Caco-2 (cell line): ENCODE measurements around the gene NTSR2. TPM values are rescaled to one million over a fixed set of nuclear protein-coding genes. Genes with fewer than 3 reads are reported as not detected.
A peak's percentile ranks its signal among the peaks of the same experiment; 100 is the strongest.

Experiments used
- BruUV-seq: library from RNA; stranded (reverse); fragments of 400-500 nt; replicated peaks from 2 replicates; lab custom pipeline; 2021; lab: Mats Ljungman, UMichigan
- CTCF ChIA-PET: fragments of 300-600 bp; sonication (Branson Sonifier 250); formaldehyde crosslinking; loops from one replicate; lab custom pipeline; 2022; ENCODE audit warnings: antibody characterized with exemption; lab: Charles Lee
- POLR2A ChIA-PET: fragments of 300-600 bp; sonication (Branson Sonifier 250); formaldehyde crosslinking; loops from one replicate; lab custom pipeline; 2022; ENCODE audit warnings: antibody characterized with exemption; lab: Charles Lee
- DNase-seq, 2 experiments: peaks; one replicate each; pipeline versions ENCODE4 v3.0.0 to v3.0.0-alpha.2; 2020 to 2022
- H3K27me3 ChIP-seq: replicated peaks from 2 replicates; pipeline ENCODE4 v1.6.0; 2011; ENCODE audit warnings: low read length; ENCODE audit not compliant: control insufficient read depth, insufficient read depth
- H3K36me3 ChIP-seq: 2 replicates; pipeline ENCODE4 v1.5.1; 2011; ENCODE audit warnings: low read length; ENCODE audit not compliant: control insufficient read depth, insufficient read depth
- H3K4me1 ChIP-seq: fragments of 250-450 bp; sonication (Bioruptor Pico); 2 replicates; pipeline ENCODE4 v1.5.1; 2020; ENCODE audit warnings: mild to moderate bottlenecking
- H3K4me3 ChIP-seq: 2 replicates; pipeline ENCODE4 v1.5.1; 2011; ENCODE audit warnings: low read depth, mild to moderate bottlenecking, control low read depth, low read length
- H3K9me3 ChIP-seq: fragments of 250-450 bp; sonication (Bioruptor Pico); 2 replicates; pipeline ENCODE4 v1.5.1; 2020; ENCODE audit warnings: mild to moderate bottlenecking, moderate library complexity
- H3K27ac Mint-ChIP-seq: one replicate; pipeline ENCODE4 v1.8.0; 2022; ENCODE audit warnings: mixed read lengths; ENCODE audit not compliant: unreplicated experiment
- H3K27me3 Mint-ChIP-seq: one replicate; pipeline ENCODE4 v1.8.0; 2022; ENCODE audit warnings: mixed read lengths; ENCODE audit not compliant: insufficient read depth, unreplicated experiment
- H3K36me3 Mint-ChIP-seq: one replicate; pipeline ENCODE4 v1.8.0; 2022; ENCODE audit warnings: mild to moderate bottlenecking, mixed read lengths; ENCODE audit not compliant: insufficient read depth, unreplicated experiment
- H3K4me1 Mint-ChIP-seq: one replicate; pipeline ENCODE4 v1.8.0; 2022; ENCODE audit warnings: low read depth, mixed read lengths; ENCODE audit not compliant: unreplicated experiment
- H3K4me3 Mint-ChIP-seq: one replicate; pipeline ENCODE4 v1.8.0; 2022; ENCODE audit warnings: mild to moderate bottlenecking, moderate library complexity, mixed read lengths; ENCODE audit not compliant: unreplicated experiment
- H3K9me3 Mint-ChIP-seq: one replicate; pipeline ENCODE4 v1.8.0; 2022; ENCODE audit warnings: mixed read lengths; ENCODE audit not compliant: unreplicated experiment
- intact Hi-C: fragments of 100-400 bp; cut with micrococcal nuclease; formaldehyde crosslinking; loops from one replicate; pipeline ENCODE4 v1.10.0; 2022; ENCODE audit not compliant: unreplicated experiment
- total RNA-seq: library from RNA; stranded (reverse); gene quantifications from 2 replicates; pipeline ENCODE4 v1.2.3, GENCODE V29; 2022
- TF ChIP-seq, protein P1 (sequence below), 2 experiments: fragments of 200-600 bp in 1 of 2; IDR thresholded peaks; 1 replicate in 1 of 2; 2 replicates in 1 of 2; pipeline versions ENCODE4 v1.5.1 to v1.8.0; 2011 to 2022; ENCODE audit warnings: antibody characterized with exemption in 1 of 2, control low read depth in 1 of 2, inconsistent platforms in 1 of 2, low read depth in 1 of 2, low read length in 1 of 2, mild to moderate bottlenecking in 1 of 2, moderate library complexity in 1 of 2; ENCODE audit not compliant: insufficient read depth in 1 of 2, severe bottlenecking in 1 of 2, unreplicated experiment in 1 of 2

The NTSR2 gene
- total RNA-seq, 1 experiment from 2014 or later = not detected

DNA sequence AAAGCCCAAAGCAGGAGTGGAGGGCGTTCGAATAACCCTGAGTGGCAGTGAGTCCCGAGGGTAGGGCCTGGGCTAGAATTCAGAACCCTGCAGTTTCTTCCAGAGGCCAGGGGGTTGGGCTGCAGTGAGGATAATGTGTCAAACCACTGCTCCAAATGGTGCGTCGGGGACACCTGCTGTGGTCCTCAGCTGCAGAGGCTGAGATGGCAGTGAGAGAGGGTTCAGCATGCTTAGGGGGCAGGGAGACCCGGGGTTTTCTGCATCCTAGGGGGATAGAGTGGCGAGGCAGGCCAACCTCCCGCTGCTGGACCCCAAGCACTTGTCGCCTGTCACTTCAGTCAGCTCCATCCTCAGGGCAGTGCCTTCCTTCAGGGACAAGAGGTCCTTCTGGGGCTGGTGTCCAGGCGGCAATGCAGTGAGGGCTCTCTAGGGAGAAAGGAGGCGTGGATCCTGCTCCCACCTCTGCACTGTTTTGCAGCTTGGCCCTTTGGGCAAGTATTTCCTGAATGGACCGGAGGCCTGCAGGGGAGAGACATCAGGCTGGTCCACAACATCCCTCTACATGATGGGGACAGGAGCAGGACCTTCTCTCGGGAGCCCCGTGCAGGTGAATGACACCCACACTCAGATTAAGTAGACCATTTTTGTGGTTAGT lies 8.4 kb upstream of the NTSR2 start:
- no peaks in the 10 kb centered on the region for H3K9me3 ChIP-seq
- CTCF ChIA-PET = no interaction called here
- Mint-ChIP-seq H3K27me3 (peaks cover 15% of the 10 kb centered on the region), H3K27ac (no peak overlapping the region), H3K4me3 (no peak overlapping the region), H3K36me3 (peaks cover 5% of the 10 kb centered on the region), H3K4me1 (peaks cover 6% of the 10 kb centered on the region), H3K9me3 (no peaks in the 10 kb centered on the region)
- no peaks in the 10 kb centered on the region for H3K4me1 ChIP-seq
- no TSS peak for BruUV-seq
- DNase-seq = peak in 1 of 2 experiments; percentile 28
- TF ChIP-seq, protein P1, sequence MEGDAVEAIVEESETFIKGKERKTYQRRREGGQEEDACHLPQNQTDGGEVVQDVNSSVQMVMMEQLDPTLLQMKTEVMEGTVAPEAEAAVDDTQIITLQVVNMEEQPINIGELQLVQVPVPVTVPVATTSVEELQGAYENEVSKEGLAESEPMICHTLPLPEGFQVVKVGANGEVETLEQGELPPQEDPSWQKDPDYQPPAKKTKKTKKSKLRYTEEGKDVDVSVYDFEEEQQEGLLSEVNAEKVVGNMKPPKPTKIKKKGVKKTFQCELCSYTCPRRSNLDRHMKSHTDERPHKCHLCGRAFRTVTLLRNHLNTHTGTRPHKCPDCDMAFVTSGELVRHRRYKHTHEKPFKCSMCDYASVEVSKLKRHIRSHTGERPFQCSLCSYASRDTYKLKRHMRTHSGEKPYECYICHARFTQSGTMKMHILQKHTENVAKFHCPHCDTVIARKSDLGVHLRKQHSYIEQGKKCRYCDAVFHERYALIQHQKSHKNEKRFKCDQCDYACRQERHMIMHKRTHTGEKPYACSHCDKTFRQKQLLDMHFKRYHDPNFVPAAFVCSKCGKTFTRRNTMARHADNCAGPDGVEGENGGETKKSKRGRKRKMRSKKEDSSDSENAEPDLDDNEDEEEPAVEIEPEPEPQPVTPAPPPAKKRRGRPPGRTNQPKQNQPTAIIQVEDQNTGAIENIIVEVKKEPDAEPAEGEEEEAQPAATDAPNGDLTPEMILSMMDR (IDR thresholded peaks at IDR 0.05; ENCODE audit: insufficient read depth in 1 of 2, low read depth in 1 of 2, low read length in 1 of 2, severe bottlenecking in 1 of 2, unreplicated experiment in 1 of 2) = no peak
- POLR2A ChIA-PET = no interaction called here
- no peaks in the 10 kb centered on the region for H3K27me3 ChIP-seq
- H3K4me3 ChIP-seq = no peak overlapping the region
- no peaks in the 10 kb centered on the region for H3K36me3 ChIP-seq
- intact Hi-C loops = no loop called here

GRCh38 chr2:11677136-11678055 lies 7.4 kb upstream of the NTSR2 start:
- Histone ChIP-seq H3K9me3 (no peaks in the 10 kb centered on the region), H3K4me1 (no peaks in the 10 kb centered on the region), H3K4me3 (no peak overlapping the region), H3K36me3 (no peaks in the 10 kb centered on the region), H3K27me3 (no peaks in the 10 kb centered on the region)
- H3K9me3 Mint-ChIP-seq = no peaks in the 10 kb centered on the region
- peaks cover 5% of the 10 kb centered on the region for H3K4me1 Mint-ChIP-seq
- BruUV-seq = no TSS peak
- ChIA-PET CTCF (interaction anchor here (0.6 to 1.0 kb wide), 2 partner anchors 62 to 201 kb away, joined by 3 to 5 read pairs; no protein-coding TSS in a partner anchor), POLR2A (no interaction called here)
- peaks cover 11% of the 10 kb centered on the region for H3K27me3 Mint-ChIP-seq
- H3K36me3 Mint-ChIP-seq = peaks cover 5% of the 10 kb centered on the region
- H3K27ac Mint-ChIP-seq = no peak overlapping the region
- no peak for DNase-seq
- H3K4me3 Mint-ChIP-seq = no peak overlapping the region
- TF ChIP-seq, protein P1 (IDR thresholded peaks at IDR 0.05; ENCODE audit: insufficient read depth in 1 of 2, low read depth in 1 of 2, low read length in 1 of 2, severe bottlenecking in 1 of 2, unreplicated experiment in 1 of 2) = no peak
- intact Hi-C loops = no loop called here

DNA sequence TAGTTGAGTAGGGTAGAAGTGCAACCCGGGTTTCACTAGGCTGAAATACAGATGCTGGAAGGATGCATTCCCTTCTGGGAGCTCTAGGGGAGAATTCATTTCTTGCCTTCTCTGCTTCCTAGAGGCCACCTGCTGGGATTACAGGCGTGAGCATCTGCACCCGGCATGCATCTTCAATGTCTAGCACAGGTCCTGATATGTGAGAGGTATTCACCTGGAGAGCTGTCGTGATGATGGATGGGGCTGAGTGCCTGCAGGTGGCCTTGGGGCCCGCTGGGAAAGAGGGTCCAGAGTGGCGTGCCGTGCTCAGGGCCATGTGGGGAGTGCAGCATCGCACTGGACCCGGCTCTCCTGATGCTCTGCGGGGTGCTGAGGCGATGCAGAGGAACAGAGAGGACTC lies 6.6 kb upstream of the NTSR2 start:
- peaks cover 11% of the 10 kb centered on the region for H3K27me3 Mint-ChIP-seq
- Histone ChIP-seq H3K4me3 (no peak overlapping the region), H3K36me3 (no peaks in the 10 kb centered on the region), H3K9me3 (no peaks in the 10 kb centered on the region), H3K4me1 (no peaks in the 10 kb centered on the region), H3K27me3 (no peaks in the 10 kb centered on the region)
- POLR2A ChIA-PET = no interaction called here
- TF ChIP-seq, protein P1 (IDR thresholded peaks at IDR 0.05; ENCODE audit: insufficient read depth in 1 of 2, low read depth in 1 of 2, low read length in 1 of 2, severe bottlenecking in 1 of 2, unreplicated experiment in 1 of 2) = no peak
- no peaks in the 10 kb centered on the region for H3K9me3 Mint-ChIP-seq
- no peak overlapping the region for H3K27ac Mint-ChIP-seq
- BruUV-seq = no TSS peak
- no peak for DNase-seq
- no peaks in the 10 kb centered on the region for H3K4me1 Mint-ChIP-seq
- intact Hi-C loops = no loop called here
- CTCF ChIA-PET = interaction anchor here (0.6 to 1.0 kb wide), 3 partner anchors 62 to 226 kb away, joined by 3 to 5 read pairs (median 4); no protein-coding TSS in a partner anchor
- H3K4me3 Mint-ChIP-seq = no peak overlapping the region
- no peaks in the 10 kb centered on the region for H3K36me3 Mint-ChIP-seq
